GM21515 (cell line): ENCODE measurements around the gene DYSF.
"Not testable (repeated sequence)": the region's sequence is repeated elsewhere in the genome, so short reads cannot be mapped to it uniquely, and the experiment has no call there.

ENCODE experiments used
- ATAC-seq: cut with Tn5 transposase; IDR thresholded peaks from one replicate; pipeline ENCODE4 v1.9.1; 2021; ENCODE audit not compliant: unreplicated experiment

Gene DYSF

DNA sequence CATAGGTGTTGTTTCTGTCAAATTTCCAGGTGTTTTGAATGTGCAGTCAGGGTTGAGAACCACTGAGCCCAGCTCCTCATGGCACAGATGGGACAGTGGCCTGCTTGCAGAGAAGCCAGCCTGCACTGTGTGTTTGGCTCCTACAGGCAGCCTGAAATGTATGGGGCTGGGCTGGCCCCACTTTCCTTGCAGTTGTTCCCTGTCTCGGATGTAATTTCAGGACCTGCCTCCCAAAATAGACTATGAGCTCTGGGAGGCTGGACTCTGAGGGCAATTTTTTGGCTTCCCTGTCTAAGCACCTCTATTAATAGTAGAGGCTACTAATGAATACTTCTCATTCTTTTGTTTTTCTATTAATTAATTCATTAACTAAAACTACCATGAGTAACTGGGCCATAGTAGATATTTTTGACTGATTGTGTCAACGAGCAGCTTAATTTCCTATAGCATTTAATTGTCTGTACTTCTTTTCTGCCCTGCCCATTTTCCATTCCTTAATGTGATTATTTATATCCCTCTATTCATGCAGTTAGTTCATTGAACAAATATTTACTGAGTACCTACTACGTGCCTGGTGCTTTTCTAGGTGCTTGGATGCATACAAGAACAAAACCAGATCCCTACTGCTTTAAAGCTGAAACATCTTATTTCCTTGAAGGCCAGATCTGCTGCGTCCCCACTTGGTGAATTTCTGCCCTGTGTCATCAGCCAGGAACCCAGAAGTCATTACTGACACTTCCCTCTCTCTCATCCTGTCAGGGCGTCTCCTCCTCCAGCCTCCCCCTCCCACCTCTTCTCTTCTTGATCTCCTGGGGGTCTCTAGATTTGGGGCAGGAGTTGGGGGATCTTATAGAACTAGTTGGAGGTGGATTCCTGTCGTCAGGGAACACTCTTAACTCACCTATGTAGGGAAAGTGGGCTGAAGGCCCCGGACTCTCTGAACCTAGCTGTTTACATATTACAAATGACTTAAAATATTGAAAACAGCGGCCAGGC, 16.3 kb downstream of the DYSF start:
- ATAC-seq, result no peak

DNA sequence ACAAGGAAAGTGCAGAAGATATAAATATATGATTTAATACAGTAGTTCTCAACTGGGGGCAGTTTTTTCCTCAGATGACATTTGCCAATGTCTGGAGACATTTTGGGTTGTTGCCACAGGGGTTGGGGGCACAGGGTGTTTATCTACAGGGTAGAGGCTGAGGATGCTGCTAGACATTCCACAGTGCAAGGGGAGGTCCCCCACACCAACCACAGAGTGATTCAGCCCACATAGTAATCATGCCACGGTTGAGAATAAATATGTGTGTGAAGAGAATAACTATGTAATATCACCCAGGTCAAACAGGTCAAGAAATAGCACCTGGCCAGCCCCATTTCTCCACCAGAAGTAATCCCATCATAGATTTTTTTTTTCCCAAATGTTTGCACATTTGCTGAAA, 17.9 kb downstream of the DYSF start:
- no peak for ATAC-seq

GRCh38 chr2:71472019-71472418, 18.7 kb downstream of the DYSF start:
- ATAC-seq, result no peak

DNA sequence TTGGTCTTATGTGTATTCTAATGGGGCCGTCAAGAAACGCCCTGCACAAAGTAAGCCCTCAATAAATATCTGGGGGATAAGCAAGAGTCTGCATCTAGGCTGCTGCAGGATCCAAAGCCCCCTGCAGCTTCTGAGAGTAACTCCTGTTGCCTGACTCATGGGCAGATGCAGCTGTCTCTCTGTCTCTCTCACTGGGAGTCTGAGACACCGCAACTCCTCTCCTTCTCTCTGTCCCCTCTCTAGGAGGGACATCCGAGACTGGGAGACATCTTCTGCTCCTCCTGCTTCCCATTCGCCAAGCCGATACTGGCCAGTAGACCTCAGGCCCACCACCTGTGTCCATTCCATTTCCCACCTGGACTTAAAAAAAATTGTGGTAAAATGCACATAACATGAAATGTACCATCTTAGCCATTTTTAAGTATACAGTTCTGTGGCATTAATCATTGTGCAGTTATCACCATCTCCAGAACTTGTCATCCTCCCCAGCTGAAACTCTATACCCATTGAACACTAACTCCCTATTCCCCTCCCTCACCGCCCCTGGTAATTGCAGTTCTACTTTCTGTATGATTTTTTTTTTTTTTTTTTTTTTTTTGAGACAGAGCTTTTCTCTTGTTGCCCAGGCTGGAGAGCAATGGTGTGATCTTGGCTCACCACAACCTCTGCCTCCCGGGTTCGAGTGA, 20.1 kb downstream of the DYSF start:
- no peak for ATAC-seq

DNA sequence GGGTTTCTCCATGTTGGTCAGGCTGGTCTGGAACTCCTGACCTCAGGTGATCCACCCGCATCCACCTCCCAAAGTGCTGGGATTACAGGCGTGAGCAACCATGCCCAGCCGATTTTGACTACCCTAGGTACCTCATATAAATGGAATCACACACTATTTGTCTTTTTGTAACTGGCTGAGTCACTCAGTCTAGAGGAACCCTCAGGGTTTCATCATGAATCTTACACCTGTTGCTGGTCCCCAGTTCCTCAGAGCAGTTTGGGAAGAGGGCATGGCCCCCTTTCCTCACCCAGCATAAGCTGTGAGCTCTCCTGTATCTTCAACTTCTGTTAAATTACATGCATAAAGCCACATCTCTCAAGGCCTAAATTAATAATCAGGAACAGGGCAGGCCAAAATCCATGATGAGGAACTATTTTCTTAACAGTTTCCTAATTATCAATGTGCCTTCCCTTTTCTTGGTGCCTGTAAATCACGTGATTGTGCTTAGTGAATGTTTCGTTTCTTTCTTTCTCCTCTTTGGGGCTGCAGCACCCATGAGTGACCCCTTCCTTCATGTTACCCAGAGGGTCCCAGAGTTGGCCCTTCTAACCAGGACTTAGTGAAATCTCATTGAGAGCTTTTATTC, 20.9 kb downstream of the DYSF start:
- no peak for ATAC-seq

DNA sequence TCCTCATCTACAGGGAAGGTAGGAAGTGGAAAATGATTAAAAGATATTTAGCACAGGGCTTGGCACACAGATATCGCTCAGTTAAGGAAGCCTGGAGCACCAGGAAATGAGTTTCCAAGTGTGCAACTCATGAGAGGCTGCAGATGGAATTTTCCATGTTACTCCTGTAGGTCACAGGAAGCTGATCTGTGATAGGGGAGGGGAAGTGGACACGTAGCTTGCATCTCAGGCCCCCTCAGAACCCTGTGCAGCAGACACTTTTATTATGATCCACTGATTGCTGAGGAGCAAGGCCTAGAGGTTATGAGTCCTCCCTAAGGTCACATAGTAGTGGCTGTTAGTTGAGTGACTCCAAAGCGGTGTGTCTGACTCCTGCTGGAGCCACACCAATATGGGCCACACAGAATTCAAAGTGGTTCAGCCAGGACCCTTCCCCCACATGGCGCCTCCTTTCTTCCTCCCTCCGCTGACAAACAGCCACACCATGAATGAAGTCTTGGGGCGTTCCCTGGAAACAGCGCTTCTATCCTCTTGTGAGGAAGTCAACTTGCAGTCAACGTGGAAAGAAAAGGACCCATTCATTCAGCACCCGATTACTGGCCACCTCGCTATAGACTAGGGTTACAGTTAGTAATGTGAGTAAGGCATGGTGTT, 21.5 kb downstream of the DYSF start:
- no peak for ATAC-seq

DNA sequence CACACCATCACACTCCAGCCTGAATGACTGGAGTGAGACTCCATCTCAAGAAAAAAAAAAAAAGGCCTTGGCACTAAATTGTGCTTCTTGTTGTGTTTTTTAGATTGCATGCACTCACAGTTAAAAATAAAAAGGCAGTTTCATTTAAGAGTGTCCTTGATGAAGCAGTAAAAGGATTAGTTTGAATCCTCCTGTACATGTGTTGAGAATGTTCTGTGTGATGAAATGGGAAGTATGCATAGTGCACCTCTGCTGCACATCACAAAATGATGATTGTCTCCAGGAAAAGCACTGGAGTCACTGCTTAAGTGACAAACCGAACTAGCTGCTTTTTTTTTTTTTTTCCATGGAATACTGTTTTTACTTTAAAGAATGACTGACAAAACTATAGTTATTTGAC, 23.1 kb downstream of the DYSF start:
- ATAC-seq, result no peak

DNA sequence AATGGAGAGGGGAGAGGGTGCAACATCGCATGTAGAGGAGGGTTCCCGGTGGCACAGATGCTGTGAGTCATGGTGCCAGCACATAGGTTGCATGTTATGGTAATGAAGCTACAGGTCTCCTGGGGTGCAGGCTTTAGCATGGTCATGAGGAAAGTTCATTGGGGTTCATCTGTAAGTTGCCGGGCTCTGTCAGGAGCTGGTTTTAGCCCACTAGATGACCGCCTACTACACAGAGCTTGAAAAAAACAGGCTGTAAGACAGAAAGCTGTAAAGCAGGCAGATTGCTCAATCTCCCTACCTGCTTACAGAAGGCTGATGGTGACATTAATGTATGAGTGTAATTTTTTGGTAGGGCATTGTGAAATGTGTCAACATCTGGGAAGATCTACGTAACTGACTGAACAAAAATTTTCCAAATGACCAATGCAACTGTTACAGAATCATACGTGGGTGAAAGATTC, 23.9 kb downstream of the DYSF start:
- no peak for ATAC-seq

- no peak for ATAC-seq
These were observed 25.4 kb downstream of the DYSF start for GRCh38 chr2:71478806-71479205.

- no peak for ATAC-seq
These were observed 25.9 kb downstream of the DYSF start for GRCh38 chr2:71479261-71479660.

DNA sequence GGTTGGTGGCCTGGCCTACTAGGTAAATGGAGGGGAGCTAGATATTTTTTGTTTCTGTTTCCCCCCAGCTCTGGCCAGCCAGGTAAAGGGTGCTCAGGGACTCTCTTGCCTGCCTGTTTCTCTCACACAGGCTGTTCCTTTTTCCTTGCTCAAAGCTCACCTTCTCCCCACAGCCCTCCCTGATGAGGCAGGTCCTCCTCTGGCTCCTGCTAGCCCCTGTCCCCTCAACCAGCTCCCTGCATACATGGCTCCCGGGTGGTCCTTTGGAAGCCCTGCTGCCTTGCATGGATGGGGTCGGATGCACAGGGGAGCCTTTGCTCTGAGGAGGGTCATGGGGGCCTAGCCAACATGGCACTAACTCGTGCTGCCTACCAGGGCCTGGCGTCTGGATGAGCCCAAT, 27.8 kb downstream of the DYSF start:
- ATAC-seq, result no peak

DNA sequence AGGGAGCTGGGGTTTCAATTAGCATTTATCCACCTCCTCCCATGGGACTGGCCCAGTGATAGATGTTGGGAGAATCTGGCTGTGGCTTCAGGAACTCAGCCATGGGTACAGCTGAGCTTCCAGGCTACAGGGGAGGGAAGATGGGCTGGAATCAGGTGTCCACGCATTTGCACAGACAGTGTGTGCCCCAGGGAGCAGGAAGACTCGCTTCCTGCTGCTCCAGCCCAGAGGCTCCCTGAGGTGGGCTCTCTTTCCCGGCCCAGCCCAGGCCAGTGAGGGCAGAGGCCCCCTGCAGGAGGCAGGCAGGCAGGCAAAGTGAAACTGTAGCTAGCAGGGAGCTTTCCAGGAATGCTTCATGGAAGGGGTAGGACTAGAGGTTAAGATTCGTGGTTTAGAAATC, 28.7 kb downstream of the DYSF start:
- no peak for ATAC-seq

DNA sequence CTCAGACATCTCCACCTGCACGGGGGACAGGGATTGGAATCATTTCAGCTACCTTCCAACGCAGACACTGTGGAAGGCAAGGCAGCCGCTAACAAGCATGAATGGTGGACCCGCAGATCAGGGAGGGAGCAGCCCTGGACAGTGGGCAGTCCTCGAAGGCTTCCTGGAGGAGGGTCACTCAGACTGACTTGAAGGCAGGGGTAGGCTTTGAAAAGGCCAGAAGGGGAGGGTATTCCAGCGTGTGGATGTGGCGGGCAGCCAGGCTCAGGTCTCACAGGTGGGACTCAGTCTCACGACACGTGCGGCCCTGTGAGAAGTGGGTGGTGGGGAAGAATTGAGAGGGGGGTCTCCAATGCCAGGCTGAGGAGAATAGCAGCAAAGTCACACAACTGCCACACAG, 29.9 kb downstream of the DYSF start:
- ATAC-seq, result no peak

GRCh38 chr2:71484354-71484753, 31.0 kb downstream of the DYSF start:
- no peak for ATAC-seq

- no peak for ATAC-seq
These were observed 33.7 kb downstream of the DYSF start for GRCh38 chr2:71486881-71487640.

- not testable (repeated sequence) for ATAC-seq
These were observed 38.2 kb downstream of the DYSF start for GRCh38 chr2:71491551-71491950.

GRCh38 chr2:71492112-71492511, 38.8 kb downstream of the DYSF start:
- ATAC-seq, result no peak

DNA sequence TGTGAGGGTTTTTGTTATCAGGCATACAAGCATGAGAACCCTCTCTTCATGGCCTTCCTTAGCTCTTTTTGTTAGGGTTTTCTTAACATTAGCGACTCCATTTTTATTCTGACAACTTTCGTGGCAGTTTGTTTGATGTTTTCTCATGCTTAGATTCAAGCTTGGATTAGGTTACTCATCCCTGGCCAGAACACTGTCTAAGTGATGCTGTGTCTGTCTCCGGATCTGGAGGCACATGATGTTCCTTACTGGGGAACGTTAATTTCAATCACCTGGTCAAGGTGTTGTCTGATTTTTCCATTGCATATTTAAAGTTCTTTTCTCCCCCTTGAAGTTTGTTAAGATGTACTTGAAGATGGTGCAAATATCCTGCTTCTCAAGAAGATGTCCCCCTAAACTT, 40.7 kb downstream of the DYSF start:
- no peak for ATAC-seq

GRCh38 chr2:71494523-71495155, 41.3 kb downstream of the DYSF start:
- ATAC-seq, result no peak
